Astrocyte (in vitro differentiated cells and primary cell): ENCODE data around the gene ARHGAP6. TPM values are rescaled to one million over a fixed set of nuclear protein-coding genes. Genes with fewer than 3 reads are reported as not detected.
A peak's percentile ranks its signal among the peaks of the same experiment; 100 is the strongest.

Experiments
- DNase-seq: peaks from one replicate; pipeline ENCODE4 v3.0.0-alpha.2; 2010; ENCODE audit warnings: low read depth
- FAIRE-seq: peaks from 2 replicates; lab custom pipeline; 2011; peaks lifted over from hg19 to GRCh38; lab: Jason Lieb, UNC
- H2AFZ ChIP-seq: 2 replicates; pipeline ENCODE4 v1.6.0; 2012; ENCODE audit warnings: low read depth, low read length, inconsistent platforms
- H3K27ac ChIP-seq: 2 replicates; pipeline ENCODE4 v1.5.1; 2011; ENCODE audit warnings: low read depth, low read length, inconsistent platforms
- H3K27me3 ChIP-seq: 2 replicates; pipeline ENCODE4 v1.6.0; 2011; ENCODE audit warnings: low read length, inconsistent platforms; ENCODE audit not compliant: insufficient read depth
- H3K36me3 ChIP-seq: 2 replicates; pipeline ENCODE4 v1.5.1; 2011; ENCODE audit warnings: low read length, inconsistent platforms; ENCODE audit not compliant: insufficient read depth
- H3K4me1 ChIP-seq: 2 replicates; pipeline ENCODE4 v1.5.1; 2011; ENCODE audit warnings: low read length, inconsistent platforms; ENCODE audit not compliant: insufficient read depth
- H3K4me2 ChIP-seq: 2 replicates; pipeline ENCODE4 v1.6.0; 2012; ENCODE audit warnings: low read length, inconsistent platforms
- H3K4me3 ChIP-seq: 2 replicates; pipeline ENCODE4 v1.5.1; 2011; ENCODE audit warnings: low read depth, mild to moderate bottlenecking, low read length, inconsistent platforms; ENCODE audit not compliant: insufficient read depth
- H3K79me2 ChIP-seq: 2 replicates; pipeline ENCODE4 v1.6.0; 2012; ENCODE audit warnings: mild to moderate bottlenecking, low read length, inconsistent platforms; ENCODE audit not compliant: insufficient read depth
- H3K9ac ChIP-seq: 2 replicates; pipeline ENCODE4 v1.6.0; 2012; ENCODE audit warnings: mild to moderate bottlenecking, low read length, inconsistent platforms
- H3K9me3 ChIP-seq: 2 replicates; pipeline ENCODE4 v1.5.1; 2012; ENCODE audit warnings: low read depth, mild to moderate bottlenecking, low read length, inconsistent platforms; ENCODE audit not compliant: insufficient read depth
- H4K20me1 ChIP-seq: 2 replicates; pipeline ENCODE4 v1.6.0; 2012; ENCODE audit warnings: low read length, inconsistent platforms; ENCODE audit not compliant: insufficient read depth
- H3K27ac Mint-ChIP-seq: one replicate; pipeline ENCODE4 v1.8.0; 2021; ENCODE audit warnings: mild to moderate bottlenecking, mixed read lengths; ENCODE audit not compliant: unreplicated experiment
- H3K27me3 Mint-ChIP-seq: one replicate; pipeline ENCODE4 v1.8.0; 2021; ENCODE audit warnings: low read depth, mixed read lengths; ENCODE audit not compliant: unreplicated experiment
- H3K36me3 Mint-ChIP-seq: one replicate; pipeline ENCODE4 v1.8.0; 2021; ENCODE audit warnings: low read depth, mixed read lengths; ENCODE audit not compliant: unreplicated experiment
- H3K4me1 Mint-ChIP-seq: one replicate; pipeline ENCODE4 v1.8.0; 2021; ENCODE audit warnings: low read depth, mixed read lengths; ENCODE audit not compliant: unreplicated experiment
- H3K4me3 Mint-ChIP-seq: one replicate; pipeline ENCODE4 v1.8.0; 2021; ENCODE audit warnings: mild to moderate bottlenecking, moderate library complexity, mixed read lengths; ENCODE audit not compliant: unreplicated experiment
- H3K9me3 Mint-ChIP-seq: one replicate; pipeline ENCODE4 v1.8.0; 2021; ENCODE audit warnings: mild to moderate bottlenecking, mixed read lengths; ENCODE audit not compliant: unreplicated experiment
- EZH2 ChIP-seq: IDR thresholded peaks from 2 replicates; pipeline ENCODE4 v1.6.1; 2012; ENCODE audit warnings: mild to moderate bottlenecking, low read length, inconsistent platforms; ENCODE audit not compliant: insufficient read depth
- total RNA-seq: library from RNA; stranded (reverse); gene quantifications from 2 replicates; pipeline ENCODE4 v1.2.1, GENCODE V29; 2021
- TF ChIP-seq, protein P1 (sequence below): IDR thresholded peaks from 2 replicates; pipeline ENCODE4 v1.5.1; 2011; ENCODE audit warnings: low read depth, mild to moderate bottlenecking, inconsistent platforms, low read length, moderate library complexity; ENCODE audit not compliant: insufficient read depth

The ARHGAP6 gene
- total RNA-seq, 1 donor from 2014 or later = 0.30 TPM

DNA sequence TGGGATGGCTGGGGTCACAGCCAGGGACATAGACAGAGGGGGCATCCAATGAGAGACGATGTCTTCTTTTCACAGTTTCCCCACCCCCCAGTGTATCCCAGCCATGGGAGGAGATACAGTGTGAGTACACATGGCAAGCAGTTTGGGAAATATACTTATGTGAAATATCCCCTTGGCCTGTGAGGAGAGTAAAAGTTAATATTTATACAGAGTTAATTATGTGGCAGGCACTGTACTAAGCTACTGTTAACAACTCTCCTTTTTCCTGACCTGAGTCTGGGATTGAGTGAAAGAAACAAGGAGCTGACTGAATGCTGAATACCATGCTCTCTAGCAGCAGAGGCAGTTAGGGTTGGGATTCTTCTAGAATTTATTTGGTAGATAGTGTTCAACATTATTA lies 519.3 kb downstream of the ARHGAP6 start:
- no peak overlapping the region for H3K9ac ChIP-seq
- no peak overlapping the region for H3K27ac ChIP-seq
- no peaks in the 10 kb centered on the region for H3K4me1 ChIP-seq
- FAIRE-seq = no peak
- DNase-seq = no peak
- TF ChIP-seq EZH2 = no peak
- TF ChIP-seq, protein P1, sequence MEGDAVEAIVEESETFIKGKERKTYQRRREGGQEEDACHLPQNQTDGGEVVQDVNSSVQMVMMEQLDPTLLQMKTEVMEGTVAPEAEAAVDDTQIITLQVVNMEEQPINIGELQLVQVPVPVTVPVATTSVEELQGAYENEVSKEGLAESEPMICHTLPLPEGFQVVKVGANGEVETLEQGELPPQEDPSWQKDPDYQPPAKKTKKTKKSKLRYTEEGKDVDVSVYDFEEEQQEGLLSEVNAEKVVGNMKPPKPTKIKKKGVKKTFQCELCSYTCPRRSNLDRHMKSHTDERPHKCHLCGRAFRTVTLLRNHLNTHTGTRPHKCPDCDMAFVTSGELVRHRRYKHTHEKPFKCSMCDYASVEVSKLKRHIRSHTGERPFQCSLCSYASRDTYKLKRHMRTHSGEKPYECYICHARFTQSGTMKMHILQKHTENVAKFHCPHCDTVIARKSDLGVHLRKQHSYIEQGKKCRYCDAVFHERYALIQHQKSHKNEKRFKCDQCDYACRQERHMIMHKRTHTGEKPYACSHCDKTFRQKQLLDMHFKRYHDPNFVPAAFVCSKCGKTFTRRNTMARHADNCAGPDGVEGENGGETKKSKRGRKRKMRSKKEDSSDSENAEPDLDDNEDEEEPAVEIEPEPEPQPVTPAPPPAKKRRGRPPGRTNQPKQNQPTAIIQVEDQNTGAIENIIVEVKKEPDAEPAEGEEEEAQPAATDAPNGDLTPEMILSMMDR = no peak
- H3K9me3 ChIP-seq = no peaks in the 10 kb centered on the region
- no peak overlapping the region for H2AFZ ChIP-seq
- no peaks in the 10 kb centered on the region for H3K9me3 Mint-ChIP-seq
- no peaks in the 10 kb centered on the region for H3K27me3 Mint-ChIP-seq
- H3K4me3 ChIP-seq = no peak overlapping the region
- no peaks in the 10 kb centered on the region for H4K20me1 ChIP-seq
- H3K36me3 Mint-ChIP-seq = no peaks in the 10 kb centered on the region
- H3K79me2 ChIP-seq = no peaks in the 10 kb centered on the region
- no peaks in the 10 kb centered on the region for H3K4me1 Mint-ChIP-seq
- no peaks in the 10 kb centered on the region for H3K27me3 ChIP-seq
- H3K4me2 ChIP-seq = no peak overlapping the region
- H3K36me3 ChIP-seq = no peaks in the 10 kb centered on the region
- no peak overlapping the region for H3K4me3 Mint-ChIP-seq
- no peak overlapping the region for H3K27ac Mint-ChIP-seq

DNA sequence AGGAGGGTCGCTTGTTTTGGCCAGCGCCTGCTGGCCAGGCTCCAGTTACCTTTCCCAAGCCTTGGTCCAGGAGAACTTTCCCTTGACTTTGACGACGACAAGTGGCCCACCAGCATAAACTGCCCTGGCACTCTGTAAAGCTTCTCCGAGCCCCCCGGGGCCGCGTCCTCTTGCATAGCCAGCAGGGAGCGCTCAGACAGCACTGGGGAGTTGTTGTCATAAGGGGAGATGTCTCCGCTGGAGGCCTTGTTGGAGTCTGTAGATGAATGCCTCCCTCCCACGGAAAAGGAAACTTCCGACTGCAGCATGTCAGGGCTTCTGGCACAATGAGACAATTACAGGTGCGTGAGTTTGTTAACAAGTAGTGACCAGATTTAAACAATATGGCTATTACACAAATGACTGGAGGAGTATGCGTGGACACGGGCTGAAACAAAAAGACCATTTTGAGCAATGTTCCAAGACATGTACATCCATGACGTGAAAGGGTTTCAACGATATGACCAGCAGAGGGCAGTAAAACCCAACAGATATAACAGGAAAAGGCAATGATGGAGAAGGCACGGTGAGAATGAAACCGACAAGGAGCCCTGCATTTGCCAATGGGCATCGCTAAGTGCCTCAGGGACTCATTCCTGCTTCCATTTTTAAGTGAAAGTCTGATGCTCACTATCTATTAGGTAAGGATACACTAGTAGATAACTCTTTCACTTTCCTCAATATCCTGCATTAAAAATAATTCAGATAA lies 521.6 kb downstream of the ARHGAP6 start:
- Histone ChIP-seq H3K27me3 (no peaks in the 10 kb centered on the region), H2AFZ (peak overlapping the region; percentile 66), H3K36me3 (no peaks in the 10 kb centered on the region), H3K9me3 (no peaks in the 10 kb centered on the region), H3K4me1 (no peaks in the 10 kb centered on the region), H3K79me2 (no peaks in the 10 kb centered on the region), H4K20me1 (no peaks in the 10 kb centered on the region), H3K9ac (peak overlapping the region; percentile 35), H3K4me3 (no peak overlapping the region), H3K4me2 (peak overlapping the region; percentile 74), H3K27ac (no peak overlapping the region)
- peak; percentile 99 for FAIRE-seq
- Mint-ChIP-seq H3K36me3 (no peaks in the 10 kb centered on the region), H3K4me1 (no peaks in the 10 kb centered on the region), H3K27me3 (no peaks in the 10 kb centered on the region), H3K4me3 (no peak overlapping the region), H3K27ac (no peak overlapping the region), H3K9me3 (no peaks in the 10 kb centered on the region)
- peak; percentile 42 for DNase-seq
- TF ChIP-seq, protein P1 = peak; percentile 42
- no peak for TF ChIP-seq EZH2
